HG03139 (cell line): ENCODE results near the gene MLN.
A peak's percentile ranks its signal among the peaks of the same experiment; 100 is the strongest.

Experiments
- ATAC-seq: cut with Tn5 transposase; IDR thresholded peaks from one replicate; pipeline ENCODE4 v1.9.1; 2021; ENCODE audit not compliant: unreplicated experiment

Gene MLN

GRCh38 chr6:33790379-33790778 is 13.4 kb downstream of the MLN start:
- ATAC-seq, result no peak

DNA sequence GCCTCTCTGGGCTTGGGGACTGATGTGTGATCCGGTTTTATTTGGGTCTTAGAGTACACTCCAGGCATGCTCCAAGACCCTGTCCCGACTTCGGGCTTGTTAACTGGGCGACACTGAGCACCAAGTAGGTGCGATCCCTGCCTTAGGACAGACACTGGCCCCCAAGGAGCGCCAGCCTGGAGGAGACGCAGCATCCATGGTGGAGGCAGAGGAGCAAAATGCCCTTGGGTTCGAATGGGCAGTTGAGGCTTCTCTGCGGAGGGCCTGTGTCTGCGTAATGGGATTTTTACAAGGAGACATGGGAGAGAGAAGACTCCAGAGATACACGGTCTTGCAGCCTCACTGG is 14.3 kb downstream of the MLN start:
- no peak for ATAC-seq

DNA sequence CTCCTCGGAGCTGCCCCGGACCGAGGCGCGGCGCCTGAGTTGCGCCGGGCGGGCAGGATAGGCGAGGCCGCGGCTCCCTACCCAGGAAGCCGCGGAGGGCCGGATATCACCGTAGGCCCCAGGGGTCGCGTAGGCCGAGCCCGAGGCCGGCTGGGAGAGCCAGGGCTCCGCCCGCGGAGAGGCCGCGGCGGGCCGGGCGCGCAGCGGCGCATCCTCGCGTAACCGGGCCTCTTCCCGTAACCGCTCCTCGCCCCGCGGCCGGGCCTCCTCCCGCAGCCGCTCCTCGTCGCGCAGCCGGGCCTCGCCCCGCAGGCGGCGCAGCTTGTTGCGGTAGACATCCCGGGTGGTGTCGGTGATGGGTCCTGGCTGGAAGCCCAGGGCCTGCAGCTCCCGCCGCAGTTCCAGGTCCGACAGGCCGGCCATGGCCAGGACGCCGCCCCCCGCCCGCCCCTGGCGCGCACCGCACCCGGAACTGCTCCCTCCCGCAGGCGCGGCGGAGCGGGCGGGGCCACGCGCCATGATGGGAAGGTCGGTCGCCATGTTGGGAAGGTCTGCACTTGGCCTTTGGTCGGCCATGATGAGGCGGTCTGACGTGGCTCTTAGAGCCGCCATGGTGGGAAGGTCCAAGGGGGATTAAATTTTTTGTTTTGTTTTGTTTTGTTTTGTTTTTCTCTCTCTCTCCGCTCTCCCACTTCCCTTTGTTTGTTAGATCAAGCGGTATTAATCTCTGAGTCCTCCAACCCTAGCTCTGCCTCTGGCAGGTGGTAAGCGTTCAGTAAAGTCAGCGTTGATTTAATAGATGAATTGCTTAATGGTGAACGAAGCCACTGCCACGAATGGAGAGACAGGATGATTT is 14.9 kb downstream of the MLN start, which contains the start of gene LEMD2:
TSS of gene LEMD2 (minus strand) at position 437 of the 856 bp plus-strand sequence. CDS start at position 423, 14 bp downstream.
- peak; percentile 65 for ATAC-seq

DNA sequence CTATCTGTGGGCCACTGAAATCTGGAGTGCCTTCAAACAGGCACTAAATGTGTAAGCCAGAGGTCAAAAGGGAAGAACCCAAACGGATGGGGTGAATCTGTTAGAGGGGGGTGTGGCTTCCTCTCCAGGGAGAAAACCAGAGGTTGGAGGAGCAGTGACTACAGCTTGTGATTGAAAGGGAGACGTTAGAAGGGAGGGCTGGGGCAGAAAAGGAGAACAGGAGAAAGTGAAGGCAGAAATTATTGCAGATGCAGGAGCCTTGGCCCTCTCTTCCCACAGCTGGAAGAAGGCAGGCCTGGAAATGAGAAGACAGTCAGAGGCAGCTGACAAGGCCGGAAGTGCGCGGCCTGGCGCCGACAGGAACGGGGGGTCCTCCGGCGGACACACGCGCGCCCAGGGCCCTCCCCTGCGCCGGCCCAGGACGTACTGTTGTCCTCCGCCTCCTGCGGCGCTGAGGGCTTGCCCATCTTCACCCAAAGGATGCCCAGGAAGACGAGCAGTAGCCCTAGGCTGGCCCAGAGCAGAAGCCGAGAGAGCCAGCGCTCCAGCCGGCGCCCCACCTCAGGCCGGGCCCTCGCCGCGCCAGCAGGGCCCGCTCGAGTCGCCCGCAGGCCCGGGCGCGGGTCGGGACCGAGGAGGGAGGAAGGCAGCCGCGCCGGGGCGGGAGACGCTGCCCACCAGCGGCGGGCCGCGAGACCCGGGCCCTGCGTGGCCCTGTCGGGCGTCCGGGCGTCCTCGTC is 15.7 kb downstream of the MLN start:
- ATAC-seq, result peak; percentile 45

DNA sequence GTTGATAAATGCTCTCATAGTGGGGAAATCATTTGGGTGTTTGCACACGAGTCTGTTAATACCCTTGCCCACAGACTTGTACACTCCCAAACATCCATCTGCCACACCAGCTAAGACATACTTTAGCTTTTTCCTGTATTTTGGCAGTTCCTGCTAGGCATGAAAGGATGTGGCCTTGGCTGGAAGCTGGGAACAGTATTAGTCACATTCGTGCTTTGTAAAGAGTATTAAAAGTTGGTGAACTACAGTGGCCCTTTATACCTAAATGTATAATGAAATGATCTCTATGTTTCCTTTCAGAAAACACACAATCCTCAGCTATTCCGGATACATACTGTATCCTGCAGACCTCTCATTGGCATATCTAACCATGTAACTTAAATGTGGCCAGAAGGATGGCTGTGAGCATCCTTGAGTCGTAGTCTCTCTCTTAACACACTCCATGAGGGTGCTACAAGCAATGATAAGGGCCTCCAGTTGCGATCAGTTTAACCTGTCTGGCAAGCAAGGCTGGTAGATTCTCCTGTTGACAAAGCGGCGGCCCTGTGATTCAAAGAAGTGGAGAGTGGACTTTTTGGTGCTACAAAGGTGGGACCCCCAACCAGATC is 16.4 kb downstream of the MLN start:
- no peak for ATAC-seq

GRCh38 chr6:33786736-33787135 is 17.1 kb downstream of the MLN start:
- ATAC-seq, result no peak

- ATAC-seq, result no peak
These were observed 18.0 kb downstream of the MLN start for GRCh38 chr6:33785778-33786177.

DNA sequence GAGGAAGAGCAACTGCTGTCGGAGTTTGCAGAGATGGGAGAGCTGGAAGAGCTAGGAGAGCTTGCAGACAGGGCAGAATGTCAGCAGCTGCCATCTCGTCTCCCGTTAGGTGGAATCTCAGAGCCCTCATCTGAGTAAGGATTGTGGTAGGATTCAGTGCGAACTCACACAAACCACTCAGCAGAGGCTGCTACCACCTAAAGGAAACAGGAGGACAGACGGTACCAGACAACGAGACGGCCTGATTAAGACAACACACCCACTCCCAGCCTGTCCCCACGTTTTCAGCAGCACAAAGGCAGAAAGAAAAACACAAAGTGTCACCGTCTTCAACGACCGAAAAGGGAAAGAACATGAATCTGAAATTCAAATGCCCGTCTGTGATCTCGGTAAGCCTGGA is 19.0 kb downstream of the MLN start:
- ATAC-seq, result no peak

- no peak for ATAC-seq
These were observed 19.9 kb downstream of the MLN start for GRCh38 chr6:33783781-33784520.

DNA sequence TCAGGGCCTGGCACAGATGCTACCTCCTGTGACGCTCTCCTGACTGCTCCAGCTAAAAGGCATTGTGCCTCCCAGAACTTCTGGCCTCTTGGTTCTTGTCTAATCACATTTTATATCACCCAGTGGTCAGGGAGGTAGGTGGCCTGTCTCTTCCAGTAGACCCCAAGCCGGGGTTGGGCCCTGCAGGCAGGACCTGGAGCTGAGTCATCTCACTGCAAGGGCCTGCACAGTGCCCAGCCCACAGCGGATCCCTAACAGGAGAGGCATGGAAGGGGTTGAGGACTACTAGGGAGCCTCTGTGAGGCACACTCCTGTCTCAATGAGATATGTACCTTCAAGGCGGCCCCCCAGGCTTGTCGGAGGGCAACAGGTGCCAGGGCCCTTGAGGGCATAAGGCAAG is 21.2 kb downstream of the MLN start:
- ATAC-seq, result no peak

DNA sequence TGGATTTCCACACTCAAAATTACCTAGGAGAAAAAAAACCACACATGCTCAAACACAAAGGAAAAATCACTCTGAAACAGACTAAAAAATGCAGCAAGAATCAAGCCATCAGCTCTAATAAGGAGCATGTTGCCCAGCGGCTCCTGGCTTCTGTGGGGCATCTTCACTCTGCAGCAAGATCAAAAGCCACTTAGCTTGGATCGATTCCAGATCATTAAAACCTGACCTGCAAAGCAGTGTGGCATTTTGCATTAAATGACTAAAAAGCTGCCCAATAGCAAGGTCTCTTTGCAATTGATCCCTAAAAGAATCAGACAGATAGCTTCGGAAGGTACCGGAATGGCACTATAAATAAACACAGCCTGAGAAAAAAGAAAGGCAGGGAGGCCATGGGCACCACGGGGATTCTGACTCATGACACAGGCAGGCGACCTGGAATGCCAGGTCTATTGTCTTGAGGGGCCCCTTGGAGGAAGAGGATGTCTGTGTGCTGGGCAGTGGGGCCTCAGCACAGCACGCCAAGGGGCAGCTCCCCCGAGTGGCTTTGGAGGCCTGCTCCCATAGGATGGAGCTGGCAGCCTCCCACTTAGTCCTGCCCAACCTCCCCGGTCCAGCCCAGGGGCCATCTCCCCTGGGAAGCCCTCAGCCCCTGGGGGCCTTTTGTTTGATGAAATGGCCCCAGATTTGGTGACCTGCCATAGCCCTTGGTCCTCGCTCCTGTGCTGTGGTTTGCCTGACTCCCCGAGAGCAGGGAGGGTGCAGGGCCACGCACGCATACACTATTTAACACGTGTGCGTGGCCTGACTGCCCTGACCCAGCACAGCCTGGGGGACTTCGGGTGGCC is 22.4 kb downstream of the MLN start:
- no peak for ATAC-seq

DNA sequence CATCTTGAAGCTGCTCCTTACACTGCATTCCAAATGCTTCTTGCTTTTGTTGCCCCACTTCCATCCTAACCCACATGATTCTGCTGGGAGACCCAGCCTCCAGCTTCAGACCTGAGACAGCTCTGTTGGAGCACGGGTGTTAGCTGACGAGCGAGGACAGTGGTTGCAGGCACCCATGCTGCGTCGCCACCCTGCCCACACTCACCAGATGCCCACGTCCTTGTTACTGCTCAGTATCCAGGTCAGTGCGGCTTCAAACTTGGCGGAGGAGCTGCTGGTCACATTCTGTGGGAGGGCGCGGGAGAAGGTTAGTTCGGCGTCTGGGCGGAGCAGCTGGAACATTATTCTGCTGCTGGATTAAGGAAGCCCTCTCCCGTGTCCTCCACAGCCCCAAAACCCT is 23.9 kb downstream of the MLN start:
- no peak for ATAC-seq

DNA sequence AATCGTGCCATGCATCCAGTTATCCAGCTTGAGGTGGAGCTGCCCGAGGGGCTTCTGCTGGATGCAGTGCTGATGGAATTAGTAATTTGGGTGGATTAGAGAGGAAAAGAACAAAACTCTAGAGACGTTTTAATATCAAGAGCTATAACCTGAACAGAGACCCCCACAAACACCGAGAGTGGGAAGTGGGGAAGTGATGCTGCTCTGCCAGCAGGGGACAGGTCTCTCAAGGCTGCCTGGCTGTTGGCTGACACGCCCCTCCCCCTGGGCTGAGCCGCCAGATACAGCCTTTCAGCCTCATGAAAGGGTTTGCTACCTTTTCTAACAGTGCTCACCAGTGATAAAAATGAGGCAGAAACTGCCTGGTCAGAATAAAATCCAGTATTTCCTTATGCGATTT is 24.5 kb downstream of the MLN start:
- ATAC-seq, result no peak

- ATAC-seq, result no peak
These were observed 25.2 kb downstream of the MLN start for GRCh38 chr6:33778444-33779121.

DNA sequence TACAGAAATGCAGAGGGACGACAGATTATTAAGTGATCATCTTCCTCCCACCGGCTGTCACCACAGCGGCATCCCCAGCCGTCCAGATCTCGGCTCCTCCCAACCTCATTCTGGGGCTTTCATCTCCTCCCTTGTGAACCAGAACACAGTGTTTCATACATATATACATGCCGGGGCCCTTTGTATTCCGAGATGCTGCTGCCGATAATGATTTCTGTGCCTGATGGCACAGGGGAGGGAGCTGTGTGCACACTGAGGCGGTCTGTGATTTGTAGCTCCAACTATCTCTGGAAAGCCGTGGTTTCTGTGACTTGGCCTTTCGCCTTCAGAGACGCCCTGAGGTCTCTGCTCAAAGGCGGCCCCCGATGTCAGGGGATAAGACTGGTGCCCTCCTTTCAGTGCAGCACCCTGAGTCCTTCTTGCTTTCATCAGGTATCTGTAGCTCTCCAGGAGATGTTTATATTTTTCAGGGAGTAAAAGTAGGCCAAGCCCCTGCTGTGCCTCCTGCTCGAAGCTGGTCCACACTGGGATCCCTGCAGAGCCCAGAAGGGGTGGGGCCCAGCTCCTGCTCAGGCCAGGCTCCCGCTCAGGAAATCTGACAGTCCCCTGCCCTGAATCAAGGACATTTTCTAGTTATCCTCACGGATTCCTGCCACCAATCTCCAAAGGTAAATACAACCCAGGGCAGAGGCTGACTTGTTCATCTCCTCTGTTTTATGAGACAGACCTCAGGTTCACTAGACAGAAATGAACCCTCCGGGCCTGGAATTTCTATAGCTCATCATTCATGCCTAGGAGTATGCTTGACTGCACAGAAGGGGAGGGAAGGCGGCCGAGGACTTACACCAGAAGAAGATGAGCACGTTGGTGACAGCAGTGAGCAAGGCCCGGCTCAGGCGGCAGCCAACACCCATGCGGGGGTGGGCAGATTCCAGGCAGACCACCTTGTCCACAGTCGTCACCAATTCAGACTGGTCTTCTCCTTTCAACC is 26.1 kb downstream of the MLN start:
- ATAC-seq, result no peak

DNA sequence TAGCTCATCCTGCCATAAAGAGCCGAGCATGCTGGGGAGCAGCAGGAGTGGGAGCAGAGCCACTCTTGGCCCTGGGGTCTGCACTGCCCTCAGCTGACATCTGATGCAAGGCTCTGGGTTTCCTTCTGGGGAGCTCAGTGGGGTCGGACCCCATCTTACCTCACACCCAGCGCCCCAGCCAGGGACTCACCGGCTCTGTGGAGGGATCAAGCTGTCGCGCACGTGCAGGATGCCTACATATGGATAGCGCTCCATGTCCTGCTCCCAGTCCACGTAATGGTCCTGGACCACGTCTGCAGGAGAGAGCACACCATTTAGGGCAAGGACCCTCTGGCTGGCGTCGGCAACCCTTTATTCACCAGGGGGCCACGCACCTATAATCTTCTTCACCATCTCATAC is 27.0 kb downstream of the MLN start:
- ATAC-seq, result no peak

DNA sequence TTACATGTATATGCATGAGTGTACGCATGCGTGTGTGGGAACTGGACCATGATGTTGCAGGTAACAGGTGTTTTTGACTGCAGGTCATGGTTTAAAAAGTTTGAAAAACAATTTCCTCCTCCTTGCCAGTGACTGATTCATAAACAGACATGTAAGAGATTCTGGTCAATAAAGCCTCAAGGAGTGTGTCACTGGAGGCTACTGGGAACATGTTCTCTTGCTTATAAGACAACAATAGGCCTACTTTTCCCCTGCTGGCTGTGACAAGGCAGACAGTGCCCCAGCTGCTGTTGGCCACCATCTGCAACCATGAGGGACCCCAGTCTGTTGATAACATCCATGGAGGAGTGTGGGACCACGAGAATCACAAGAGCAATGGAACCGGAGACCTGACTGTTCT is 27.6 kb downstream of the MLN start:
- no peak for ATAC-seq

GRCh38 chr6:33774774-33775173 is 29.0 kb downstream of the MLN start:
- ATAC-seq, result no peak
